ENCODE data around the gene BBS1.
"Not testable (repeated sequence)": the region's sequence is repeated elsewhere in the genome, so short reads cannot be mapped to it uniquely, and the experiment has no call there.

BBS1 gene

GRCh38 chr11:66530927-66531709 lies 20.7 kb downstream of the BBS1 start:
- H3K9ac ChIP-seq (ENCODE audit: low read length): no peak overlapping the region

DNA sequence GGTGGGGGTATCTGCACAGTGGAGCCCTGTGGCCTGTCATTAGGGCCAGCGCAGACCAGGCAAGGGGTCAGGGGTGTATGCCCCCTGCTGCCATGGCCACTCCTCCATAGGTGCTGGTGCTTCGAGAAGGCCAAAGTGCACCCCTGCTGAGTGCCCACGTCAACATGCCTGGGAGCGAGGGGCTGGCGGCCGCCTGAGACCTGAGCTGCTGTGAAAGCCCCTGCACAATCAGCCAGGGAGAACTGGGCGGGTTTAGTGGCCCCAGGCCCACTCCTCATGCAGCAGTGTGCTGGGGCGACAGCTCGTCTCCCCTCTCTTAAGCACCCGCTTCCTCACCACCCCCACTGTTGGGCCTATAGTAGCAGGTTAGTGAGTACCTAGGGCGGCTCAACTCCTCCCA lies 21.4 kb downstream of the BBS1 start:
- Histone ChIP-seq H3K36me3 (ENCODE audit: control insufficient read depth, insufficient read depth, low read length) (peaks cover 20% of the 10 kb centered on the region; the same call in 1 of the 2 replicates), H3K4me1 (ENCODE audit: control insufficient read depth, insufficient read depth, low read length) (0 out of 2 replicates have a peak, but pooled peaks cover 2% of the 10 kb centered on the region), H3K9me3 (ENCODE audit: control insufficient read depth, insufficient read depth, low read depth, low read length) (no peaks in the 10 kb centered on the region), H3K4me3 (ENCODE audit: low read depth, low read length) (no peak overlapping the region), H3K27me3 (ENCODE audit: control insufficient read depth, insufficient read depth, low read length) (no peaks in the 10 kb centered on the region), H3K27ac (ENCODE audit: low read depth, low read length) (no peak overlapping the region), H3K9ac (ENCODE audit: low read length) (no peak overlapping the region)

More at GRCh38 chr11:66530927-66531709, 20.7 kb downstream of the BBS1 start:
- H3K4me1 ChIP-seq (ENCODE audit: control insufficient read depth, insufficient read depth, low read length): 0 out of 2 replicates have a peak, but pooled peaks cover 2% of the 10 kb centered on the region
- peaks cover 23% of the 10 kb centered on the region for H3K36me3 ChIP-seq (ENCODE audit: control insufficient read depth, insufficient read depth, low read length)
- no peaks in the 10 kb centered on the region for H3K27me3 ChIP-seq (ENCODE audit: control insufficient read depth, insufficient read depth, low read length)
- H3K4me3 ChIP-seq (ENCODE audit: low read depth, low read length): no peak overlapping the region
- H3K9me3 ChIP-seq (ENCODE audit: control insufficient read depth, insufficient read depth, low read depth, low read length): no peaks in the 10 kb centered on the region
- no peak overlapping the region for H3K27ac ChIP-seq (ENCODE audit: low read depth, low read length)

GRCh38 chr11:66532784-66533183 lies 22.3 kb downstream of the BBS1 start:
- no peak overlapping the region for H3K9ac ChIP-seq (ENCODE audit: low read length)
- no peak overlapping the region for H3K27ac ChIP-seq (ENCODE audit: low read depth, low read length)
- H3K36me3 ChIP-seq (ENCODE audit: control insufficient read depth, insufficient read depth, low read length): peaks cover 21% of the 10 kb centered on the region; the same call in 1 of the 2 replicates
- H3K4me3 ChIP-seq (ENCODE audit: low read depth, low read length): no peak overlapping the region
- H3K4me1 ChIP-seq (ENCODE audit: control insufficient read depth, insufficient read depth, low read length): 0 out of 2 replicates have a peak, but pooled peaks cover 2% of the 10 kb centered on the region
- no peaks in the 10 kb centered on the region for H3K27me3 ChIP-seq (ENCODE audit: control insufficient read depth, insufficient read depth, low read length)
- no peaks in the 10 kb centered on the region for H3K9me3 ChIP-seq (ENCODE audit: control insufficient read depth, insufficient read depth, low read depth, low read length)

- Histone ChIP-seq H3K4me1 (ENCODE audit: control insufficient read depth, insufficient read depth, low read length) (peaks cover 19% of the 10 kb centered on the region; the same call in 1 of the 2 replicates), H3K27me3 (ENCODE audit: control insufficient read depth, insufficient read depth, low read length) (no peaks in the 10 kb centered on the region), H3K9ac (ENCODE audit: low read length) (no peak overlapping the region), H3K27ac (ENCODE audit: low read depth, low read length) (no peak overlapping the region), H3K36me3 (ENCODE audit: control insufficient read depth, insufficient read depth, low read length) (peaks cover 31% of the 10 kb centered on the region), H3K9me3 (ENCODE audit: control insufficient read depth, insufficient read depth, low read depth, low read length) (no peaks in the 10 kb centered on the region), H3K4me3 (ENCODE audit: low read depth, low read length) (no peak overlapping the region)
These were observed 28.9 kb downstream of the BBS1 start for GRCh38 chr11:66539170-66539869.

GRCh38 chr11:66539870-66540213 lies 29.4 kb downstream of the BBS1 start:
- H3K27ac ChIP-seq (ENCODE audit: low read depth, low read length): no peak overlapping the region
- H3K4me3 ChIP-seq (ENCODE audit: low read depth, low read length): no peak overlapping the region
- no peak overlapping the region for H3K9ac ChIP-seq (ENCODE audit: low read length)
- H3K9me3 ChIP-seq (ENCODE audit: control insufficient read depth, insufficient read depth, low read depth, low read length): no peaks in the 10 kb centered on the region
- peaks cover 21% of the 10 kb centered on the region; the same call in 1 of the 2 replicates for H3K4me1 ChIP-seq (ENCODE audit: control insufficient read depth, insufficient read depth, low read length)
- no peaks in the 10 kb centered on the region for H3K27me3 ChIP-seq (ENCODE audit: control insufficient read depth, insufficient read depth, low read length)
- H3K36me3 ChIP-seq (ENCODE audit: control insufficient read depth, insufficient read depth, low read length): peaks cover 31% of the 10 kb centered on the region

DNA sequence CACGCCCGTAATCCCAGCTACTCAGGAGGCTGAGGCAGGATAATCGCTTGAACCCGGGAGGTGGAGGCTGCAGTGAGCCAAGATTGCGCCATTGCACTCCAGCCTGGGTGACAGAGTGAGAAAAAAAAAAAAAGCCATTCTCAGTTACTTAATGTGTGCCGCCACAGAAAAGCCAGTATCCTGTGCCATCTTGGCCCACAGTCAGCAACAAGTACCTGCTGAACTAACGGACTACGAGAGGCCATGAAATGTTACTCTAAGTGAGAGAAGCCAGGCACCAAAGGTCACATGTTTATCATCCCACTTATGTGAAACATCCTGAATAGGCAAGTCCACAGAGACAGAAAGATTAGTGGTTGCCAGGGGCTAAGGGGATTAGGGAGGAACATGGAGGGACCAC lies 30.2 kb downstream of the BBS1 start:
- not testable (repeated sequence) for H3K27me3 ChIP-seq (ENCODE audit: control insufficient read depth, insufficient read depth, low read length); H3K27ac ChIP-seq (ENCODE audit: low read depth, low read length); H3K9me3 ChIP-seq (ENCODE audit: control insufficient read depth, insufficient read depth, low read depth, low read length); H3K9ac ChIP-seq (ENCODE audit: low read length); H3K4me3 ChIP-seq (ENCODE audit: low read depth, low read length)
- Histone ChIP-seq H3K4me1 (ENCODE audit: control insufficient read depth, insufficient read depth, low read length) (peaks cover 21% of the 10 kb centered on the region; the same call in 1 of the 2 replicates), H3K36me3 (ENCODE audit: control insufficient read depth, insufficient read depth, low read length) (peaks cover 26% of the 10 kb centered on the region)

- no peak overlapping the region for H3K9ac ChIP-seq (ENCODE audit: low read length)
- no peaks in the 10 kb centered on the region for H3K9me3 ChIP-seq (ENCODE audit: control insufficient read depth, insufficient read depth, low read depth, low read length)
- peaks cover 21% of the 10 kb centered on the region; the same call in 1 of the 2 replicates for H3K4me1 ChIP-seq (ENCODE audit: control insufficient read depth, insufficient read depth, low read length)
- H3K36me3 ChIP-seq (ENCODE audit: control insufficient read depth, insufficient read depth, low read length): peaks cover 19% of the 10 kb centered on the region
- H3K4me3 ChIP-seq (ENCODE audit: low read depth, low read length): no peak overlapping the region
- no peaks in the 10 kb centered on the region for H3K27me3 ChIP-seq (ENCODE audit: control insufficient read depth, insufficient read depth, low read length)
- no peak overlapping the region for H3K27ac ChIP-seq (ENCODE audit: low read depth, low read length)
These were observed 31.5 kb downstream of the BBS1 start for GRCh38 chr11:66541892-66542291.

- Histone ChIP-seq H3K36me3 (ENCODE audit: control insufficient read depth, insufficient read depth, low read length) (peaks cover 18% of the 10 kb centered on the region), H3K4me1 (ENCODE audit: control insufficient read depth, insufficient read depth, low read length) (peaks cover 23% of the 10 kb centered on the region; the same call in 1 of the 2 replicates), H3K27ac (ENCODE audit: low read depth, low read length) (no peak overlapping the region), H3K9ac (ENCODE audit: low read length) (no peak overlapping the region), H3K9me3 (ENCODE audit: control insufficient read depth, insufficient read depth, low read depth, low read length) (no peaks in the 10 kb centered on the region), H3K27me3 (ENCODE audit: control insufficient read depth, insufficient read depth, low read length) (no peaks in the 10 kb centered on the region), H3K4me3 (ENCODE audit: low read depth, low read length) (no peak overlapping the region)
These were observed 31.9 kb downstream of the BBS1 start for GRCh38 chr11:66542362-66542761.

DNA sequence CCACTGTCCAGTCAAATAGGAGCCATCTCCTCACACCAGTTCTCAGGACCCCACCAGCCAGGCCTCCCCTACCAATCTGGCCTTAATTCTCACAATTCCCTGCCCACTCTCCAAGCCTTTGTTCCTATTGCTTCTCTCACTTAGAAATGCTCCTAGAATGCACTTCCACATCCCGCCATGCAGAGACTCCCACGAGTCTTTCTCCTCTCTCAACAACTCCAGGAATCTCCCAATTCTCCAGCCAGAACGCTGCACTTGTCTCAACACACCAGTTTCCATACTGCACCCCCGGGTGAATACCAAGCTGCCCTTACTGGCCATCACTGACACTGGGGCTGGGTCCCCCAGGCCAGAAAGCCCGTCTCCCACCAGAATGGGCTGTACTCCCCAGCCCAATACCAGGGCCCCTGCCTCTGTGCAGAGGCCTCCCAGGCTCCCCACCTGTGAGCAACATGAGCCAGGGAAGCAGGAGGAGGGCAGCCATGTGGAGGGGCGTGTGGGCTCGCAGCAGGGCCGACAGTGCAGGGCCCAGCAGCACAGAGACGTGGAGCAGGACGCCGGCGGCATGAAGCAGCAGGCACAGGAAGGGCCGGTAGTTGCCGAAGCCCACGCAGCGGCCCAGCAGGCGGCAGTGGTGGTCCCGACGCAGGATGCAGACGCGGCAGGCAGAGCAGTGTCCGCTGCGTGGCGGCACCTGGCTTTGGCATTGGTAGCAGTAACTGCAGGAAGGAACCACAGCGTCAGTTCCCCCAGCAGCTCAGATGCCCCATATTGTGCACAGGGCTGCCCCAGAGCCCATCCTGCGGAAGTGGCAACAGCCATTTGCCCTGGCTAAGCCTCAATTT lies 33.0 kb downstream of the BBS1 start:
- Histone ChIP-seq H3K4me1 (ENCODE audit: control insufficient read depth, insufficient read depth, low read length) (peaks cover 32% of the 10 kb centered on the region), H3K9me3 (ENCODE audit: control insufficient read depth, insufficient read depth, low read depth, low read length) (no peaks in the 10 kb centered on the region), H3K27me3 (ENCODE audit: control insufficient read depth, insufficient read depth, low read length) (no peaks in the 10 kb centered on the region), H3K27ac (ENCODE audit: low read depth, low read length) (no peak overlapping the region), H3K4me3 (ENCODE audit: low read depth, low read length) (peak overlapping the region; percentile 34; the same call in 1 of the 2 replicates), H3K9ac (ENCODE audit: low read length) (peak overlapping the region; percentile 47), H3K36me3 (ENCODE audit: control insufficient read depth, insufficient read depth, low read length) (peaks cover 18% of the 10 kb centered on the region)

DNA sequence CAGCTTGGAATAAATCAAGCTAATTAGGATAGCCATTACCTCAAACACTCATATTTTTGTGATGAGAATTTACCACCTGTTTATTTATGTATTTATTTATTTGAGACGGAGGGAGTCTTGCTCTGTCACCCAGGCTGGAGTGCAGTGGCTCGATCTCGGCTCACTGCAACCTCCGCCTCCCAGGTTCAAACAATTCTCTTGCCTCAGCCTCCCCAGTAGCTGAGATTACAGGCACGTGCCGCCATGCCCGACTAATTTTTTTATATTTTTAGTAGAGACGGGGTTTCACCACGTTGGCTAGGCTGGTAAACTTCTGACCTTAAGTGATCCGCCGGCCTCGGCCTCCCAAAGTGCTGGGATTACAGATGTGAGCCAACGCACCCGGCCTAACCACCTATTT lies 34.5 kb downstream of the BBS1 start:
- Histone ChIP-seq H3K4me3 (ENCODE audit: low read depth, low read length) (peak overlapping the region; percentile 85), H3K4me1 (ENCODE audit: control insufficient read depth, insufficient read depth, low read length) (peaks cover 33% of the 10 kb centered on the region), H3K36me3 (ENCODE audit: control insufficient read depth, insufficient read depth, low read length) (peaks cover 18% of the 10 kb centered on the region), H3K9ac (ENCODE audit: low read length) (peak overlapping the region; percentile 72)
- not testable (repeated sequence) for H3K27ac ChIP-seq (ENCODE audit: low read depth, low read length); H3K9me3 ChIP-seq (ENCODE audit: control insufficient read depth, insufficient read depth, low read depth, low read length); H3K27me3 ChIP-seq (ENCODE audit: control insufficient read depth, insufficient read depth, low read length)

Measured in HUES6 (cell line).